DMS153 treated with DMSO at 0.1 percent for 48 hours (cell line): ENCODE data around the gene ADD1.

Source experiments
- DNase-seq: peaks from one replicate; lab custom pipeline; 2025; ENCODE audit not compliant: unreplicated experiment; lab: John Stamatoyannopoulos, UW

ADD1 gene

DNA sequence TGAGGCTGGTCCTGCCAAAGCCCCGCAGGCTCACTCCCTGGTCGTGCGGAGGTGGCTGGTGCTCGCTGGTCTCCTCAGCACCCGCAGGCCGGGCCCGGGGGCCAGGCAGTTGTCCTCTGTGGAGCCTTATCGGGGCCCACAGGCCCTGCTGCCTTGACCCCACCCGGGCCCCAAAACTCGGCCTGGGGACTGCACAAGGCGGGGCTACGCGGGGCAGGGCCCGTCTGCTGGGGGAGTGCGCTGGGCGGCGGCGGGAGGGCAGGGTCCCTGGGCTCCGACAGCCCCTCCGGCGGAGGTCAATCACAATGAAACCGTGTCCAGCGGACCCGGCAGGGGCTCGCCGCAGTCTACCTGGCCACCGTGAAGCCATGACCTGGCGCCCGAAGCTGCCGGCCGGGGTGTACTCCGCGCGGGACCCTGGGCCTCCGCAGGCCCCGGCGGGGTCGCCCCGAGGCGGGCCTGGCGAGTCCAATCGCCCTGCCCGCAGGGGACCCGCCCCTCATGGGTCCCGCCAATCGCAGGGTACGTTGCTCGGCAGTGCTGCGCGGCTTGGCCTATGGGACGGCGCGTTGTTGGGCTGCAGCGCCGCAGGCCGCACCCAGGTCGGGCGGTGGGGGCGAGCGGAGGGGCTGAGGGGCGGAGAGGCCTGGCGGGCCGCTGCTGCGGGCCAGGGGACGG is at the start of gene ADD1:
TSS of gene ADD1 (plus strand) at position 582 of the 678 bp plus-strand sequence. CDS start 32,072 bp downstream, outside the sequence.
- DNase-seq, result peak; percentile 16

GRCh38 chr4:2794486-2795299 is 49.0 kb upstream of the ADD1 start:
- no peak for DNase-seq

- no peak for DNase-seq
Observed at GRCh38 chr4:2795300-2795892, 48.2 kb upstream of the ADD1 start.

DNA sequence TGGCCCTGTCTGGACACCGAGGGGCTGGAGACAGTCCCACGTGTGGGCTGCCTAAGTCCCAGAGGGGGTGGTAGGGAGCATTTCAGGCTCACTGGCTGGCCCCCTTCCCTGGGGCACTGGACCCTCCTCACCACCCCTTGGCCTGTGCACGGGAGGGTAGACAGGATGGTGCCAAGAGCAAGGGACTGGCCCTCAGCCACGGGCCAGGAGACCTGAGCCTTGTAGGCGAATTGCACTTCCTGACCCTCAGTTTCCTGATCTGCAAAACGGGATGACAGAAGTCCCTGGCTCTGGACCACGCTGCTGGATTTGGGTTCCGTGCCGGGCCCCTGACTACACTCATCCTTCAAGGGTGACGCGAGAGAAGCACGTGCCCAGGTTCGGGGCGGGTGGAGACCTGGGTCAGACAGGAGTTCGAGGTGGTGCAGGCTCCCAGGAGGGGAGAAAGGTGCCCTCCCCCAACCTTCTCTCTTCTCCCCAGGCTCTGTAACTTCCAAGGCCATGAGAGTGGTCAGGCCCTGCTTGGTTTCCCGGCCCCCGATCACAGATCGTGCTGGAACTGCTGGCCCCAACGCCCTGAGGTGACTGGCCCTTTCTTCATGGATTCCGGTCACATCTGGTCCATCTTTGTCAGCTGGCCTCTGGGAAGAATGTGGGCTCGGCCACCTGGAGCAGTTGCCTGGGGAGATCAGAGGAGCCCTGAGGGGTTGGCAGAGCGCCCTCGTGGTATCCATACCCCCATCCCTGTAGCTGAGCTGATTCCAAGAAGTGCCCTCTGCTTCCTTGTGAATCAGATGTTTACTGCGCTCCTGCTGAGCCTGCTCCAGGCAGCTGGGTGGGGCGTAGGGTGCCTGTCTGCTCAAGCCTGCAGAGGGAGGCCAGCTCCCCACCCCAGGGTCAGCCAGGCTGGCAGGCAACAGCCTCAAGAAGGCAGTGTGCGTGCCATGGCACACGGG is 47.5 kb upstream of the ADD1 start:
- DNase-seq, result no peak

DNA sequence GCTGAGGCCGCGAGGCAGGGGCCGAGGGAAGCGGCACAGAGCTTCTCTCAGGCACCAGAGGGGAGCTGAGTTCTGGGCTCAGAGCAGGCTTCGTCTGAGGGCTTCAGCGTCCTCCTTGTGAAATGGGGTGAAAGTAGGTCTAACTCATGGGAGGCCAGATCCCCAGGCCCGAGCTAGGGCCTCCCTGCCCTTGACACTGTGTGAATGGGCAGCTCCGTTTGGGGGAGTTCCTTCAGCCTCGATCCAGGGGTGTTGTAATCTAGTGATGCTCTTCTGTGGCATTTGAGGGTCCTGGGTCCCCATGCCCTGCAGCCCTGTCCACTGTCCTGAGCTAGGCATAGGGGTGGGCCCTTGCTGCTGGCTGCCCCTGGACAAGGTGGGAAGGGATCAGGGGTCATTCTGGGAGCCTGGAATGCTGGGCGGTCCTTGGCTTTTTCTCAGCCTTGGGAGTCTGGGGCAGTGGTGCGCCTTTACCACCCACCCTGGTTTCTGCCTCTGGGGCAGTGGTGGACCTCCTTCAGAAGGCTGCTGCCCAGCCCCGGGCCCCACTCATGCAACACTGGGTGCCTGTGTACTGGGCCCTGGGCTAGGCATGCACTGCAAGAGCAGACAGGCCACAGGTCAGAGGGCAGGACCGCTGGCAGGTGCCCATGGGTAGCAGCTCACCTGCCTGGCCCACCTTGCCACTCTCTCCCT is 46.6 kb upstream of the ADD1 start:
- no peak for DNase-seq

- no peak for DNase-seq
Observed at GRCh38 chr4:2797545-2798305, 45.9 kb upstream of the ADD1 start.

GRCh38 chr4:2798399-2799223 is 45.0 kb upstream of the ADD1 start:
- no peak for DNase-seq

- no peak for DNase-seq
Observed at GRCh38 chr4:2799224-2799911, 44.3 kb upstream of the ADD1 start.

DNA sequence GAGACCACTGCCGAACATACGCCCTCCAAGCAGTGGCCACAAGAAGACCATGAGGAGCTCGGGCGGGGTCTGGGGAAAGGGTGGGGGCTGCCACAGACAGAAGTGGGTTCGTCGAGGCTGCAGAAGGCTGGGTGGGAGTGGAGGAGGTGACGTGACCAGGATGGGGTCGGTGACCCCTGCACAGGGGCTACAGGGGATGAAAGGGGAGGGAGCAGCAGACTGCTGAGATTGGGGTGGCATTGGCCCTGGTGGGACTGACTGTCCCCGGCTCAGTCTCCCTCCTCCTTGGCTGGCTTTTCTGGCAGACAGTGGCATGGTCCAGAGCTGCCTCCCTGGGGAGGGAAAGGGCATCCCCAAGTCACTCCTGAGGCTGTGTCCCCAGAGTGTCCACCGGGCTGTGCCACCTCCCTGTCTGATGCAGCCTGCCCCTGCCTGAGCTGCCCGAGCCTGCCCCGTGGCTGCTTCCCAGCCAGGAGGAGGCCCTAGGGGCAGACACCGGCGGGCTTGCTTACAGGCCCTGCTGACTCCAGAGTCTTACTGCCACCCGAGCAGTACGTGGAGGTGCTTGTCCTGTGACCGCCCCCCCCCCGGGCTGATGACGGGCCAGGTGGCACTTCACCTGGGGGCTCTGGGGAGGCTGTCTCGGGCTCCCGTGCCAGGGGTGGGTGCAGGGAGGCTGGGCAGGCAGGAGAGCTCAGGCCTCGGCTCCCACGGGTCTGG is 43.5 kb upstream of the ADD1 start:
- no peak for DNase-seq

GRCh38 chr4:2800691-2801596 is 42.7 kb upstream of the ADD1 start:
- DNase-seq, result no peak

- no peak for DNase-seq
Observed at GRCh38 chr4:2802618-2803531, 40.8 kb upstream of the ADD1 start.

GRCh38 chr4:2803624-2804448 is 39.8 kb upstream of the ADD1 start:
- DNase-seq, result no peak

GRCh38 chr4:2804449-2804972 is 39.1 kb upstream of the ADD1 start:
- DNase-seq, result no peak

DNA sequence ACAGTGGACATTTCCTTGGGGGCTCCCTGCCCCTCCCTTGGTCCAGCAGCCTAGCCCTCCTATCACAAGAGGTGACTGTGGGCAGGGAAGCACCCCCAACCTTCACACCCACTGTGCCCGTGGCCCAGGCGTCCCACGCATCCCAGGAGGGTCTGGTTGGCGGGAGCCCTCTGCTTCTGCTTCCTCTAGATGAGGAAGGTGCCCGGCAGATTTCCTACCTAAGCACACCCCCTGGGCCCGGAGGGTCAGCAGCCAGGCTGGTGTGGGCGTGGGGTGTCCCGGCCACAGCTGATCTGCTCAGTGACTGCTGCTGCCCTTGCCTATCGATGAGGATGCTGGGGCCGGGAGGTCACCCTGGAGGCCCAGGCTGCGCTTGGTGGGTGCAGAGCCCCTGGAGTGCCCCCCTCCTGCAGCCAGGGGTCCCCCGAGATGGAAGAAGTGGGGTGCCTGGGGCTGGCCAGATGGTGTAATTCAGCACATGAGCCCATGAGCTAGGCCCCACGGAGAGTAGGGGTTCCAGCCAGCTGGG is 38.6 kb upstream of the ADD1 start:
- DNase-seq, result no peak
